ENCODE measurements around the gene MYO7B.

Gene MYO7B

GRCh38 chr2:127498386-127498785 lies 37.1 kb upstream of the MYO7B start:
- DNase-seq (ENCODE audit: low read depth in 1 of 2, low spot score in 1 of 2): peak in 1 of 2 experiments; percentile 59
- no peak overlapping the region for H3K27ac ChIP-seq (replicated peaks)
- H3K27me3 ChIP-seq (ENCODE audit: insufficient read depth, poor library complexity, severe bottlenecking): no peaks in the 10 kb centered on the region

GRCh38 chr2:127503491-127503890 lies 32.0 kb upstream of the MYO7B start:
- TF ChIP-seq REST (IDR thresholded peaks at IDR 0.05; ENCODE audit: insufficient replicate concordance, low read depth): no peak
- no peak for TF ChIP-seq CTCF (IDR thresholded peaks at IDR 0.05; ENCODE audit: insufficient read depth, low read length)
- TF ChIP-seq GABPA (IDR thresholded peaks at IDR 0.05; ENCODE audit: low read depth): no peak
- no peak for TF ChIP-seq SPI1 (IDR thresholded peaks at IDR 0.05; ENCODE audit: borderline replicate concordance, low read depth)
- no peak for TF ChIP-seq POLR2AphosphoS5 (IDR thresholded peaks at IDR 0.05; ENCODE audit: low read depth)
- no peak for DNase-seq (ENCODE audit: low read depth in 1 of 2, low spot score in 1 of 2)
- Histone ChIP-seq H3K4me3 (replicated peaks; ENCODE audit: insufficient read depth, low read length) (no peak overlapping the region), H3K27ac (replicated peaks) (no peak overlapping the region), H3K27me3 (ENCODE audit: insufficient read depth, poor library complexity, severe bottlenecking) (no peaks in the 10 kb centered on the region)

More at GRCh38 chr2:127498386-127498785, 37.1 kb upstream of the MYO7B start:
- no peak overlapping the region for H3K4me3 ChIP-seq (replicated peaks; ENCODE audit: insufficient read depth, low read length)
- TF ChIP-seq SPI1 (IDR thresholded peaks at IDR 0.05; ENCODE audit: borderline replicate concordance, low read depth) (no peak), REST (IDR thresholded peaks at IDR 0.05; ENCODE audit: insufficient replicate concordance, low read depth) (no peak), CTCF (IDR thresholded peaks at IDR 0.05; ENCODE audit: insufficient read depth, low read length) (no peak), GABPA (IDR thresholded peaks at IDR 0.05; ENCODE audit: low read depth) (no peak), POLR2AphosphoS5 (IDR thresholded peaks at IDR 0.05; ENCODE audit: low read depth) (no peak)

GRCh38 chr2:127504552-127505430 lies 30.7 kb upstream of the MYO7B start:
- TF ChIP-seq CTCF (IDR thresholded peaks at IDR 0.05; ENCODE audit: insufficient read depth, low read length): no peak
- no peak for TF ChIP-seq SPI1 (IDR thresholded peaks at IDR 0.05; ENCODE audit: borderline replicate concordance, low read depth)
- no peak for TF ChIP-seq GABPA (IDR thresholded peaks at IDR 0.05; ENCODE audit: low read depth)
- no peak for TF ChIP-seq POLR2AphosphoS5 (IDR thresholded peaks at IDR 0.05; ENCODE audit: low read depth)
- TF ChIP-seq REST (IDR thresholded peaks at IDR 0.05; ENCODE audit: insufficient replicate concordance, low read depth): no peak
- no peak overlapping the region for H3K4me3 ChIP-seq (replicated peaks; ENCODE audit: insufficient read depth, low read length)
- no peak overlapping the region for H3K27ac ChIP-seq (replicated peaks)
- no peaks in the 10 kb centered on the region for H3K27me3 ChIP-seq (ENCODE audit: insufficient read depth, poor library complexity, severe bottlenecking)
- no peak for DNase-seq (ENCODE audit: low read depth in 1 of 2, low spot score in 1 of 2)
